HG02870 (cell line): ENCODE data around the gene TMBIM4.
"Not testable (repeated sequence)": the region's sequence is repeated elsewhere in the genome, so short reads cannot be mapped to it uniquely, and the experiment has no call there.

Source experiments
- ATAC-seq: cut with Tn5 transposase; IDR thresholded peaks from one replicate; pipeline ENCODE4 v1.9.1; 2021; ENCODE audit warnings: mild to moderate bottlenecking, moderate library complexity; ENCODE audit not compliant: unreplicated experiment

The TMBIM4 gene

DNA sequence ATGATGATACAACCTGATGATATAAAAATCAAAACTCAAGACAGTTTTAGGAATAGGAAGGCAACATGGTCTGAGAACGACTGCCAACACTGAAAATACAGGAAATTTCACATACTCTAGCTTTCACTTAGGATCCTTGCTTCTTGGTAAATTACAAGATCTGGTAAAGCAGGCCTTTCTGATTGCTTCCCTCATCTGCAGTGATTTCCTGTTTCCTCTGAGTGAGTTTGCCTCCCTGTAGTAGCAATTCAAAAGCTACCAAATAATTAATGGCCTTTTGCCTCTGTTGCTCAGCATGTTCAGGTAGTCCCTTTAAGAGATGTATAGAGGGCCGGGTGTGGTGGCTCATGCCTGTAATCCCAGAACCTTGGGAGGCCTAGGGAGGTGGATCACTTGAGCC, 17.2 kb upstream of the TMBIM4 start:
- ATAC-seq = no peak

DNA sequence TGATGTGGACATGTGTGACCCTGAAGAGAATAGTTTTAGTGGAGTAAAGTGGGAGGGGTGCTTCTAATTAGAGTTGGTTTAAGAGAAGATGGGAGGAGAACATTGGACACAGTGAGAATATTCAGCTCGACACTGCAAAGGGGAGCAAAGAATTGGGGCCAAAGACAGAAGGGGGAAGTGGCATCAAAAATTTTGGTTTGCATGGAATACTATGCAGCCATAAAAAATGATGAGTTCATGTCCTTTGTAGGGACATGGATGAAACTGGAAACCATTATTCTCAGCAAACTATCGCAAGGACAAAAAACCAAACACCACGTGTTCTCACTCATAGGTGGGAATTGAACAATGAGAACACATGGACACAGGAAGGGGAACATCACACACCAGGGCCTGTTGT, 15.0 kb upstream of the TMBIM4 start:
- not testable (repeated sequence) for ATAC-seq

- ATAC-seq = no peak
These were observed 13.2 kb upstream of the TMBIM4 start for GRCh38 chr12:66182956-66183355.

GRCh38 chr12:66176105-66176900, 6.5 kb upstream of the TMBIM4 start:
- no peak for ATAC-seq

DNA sequence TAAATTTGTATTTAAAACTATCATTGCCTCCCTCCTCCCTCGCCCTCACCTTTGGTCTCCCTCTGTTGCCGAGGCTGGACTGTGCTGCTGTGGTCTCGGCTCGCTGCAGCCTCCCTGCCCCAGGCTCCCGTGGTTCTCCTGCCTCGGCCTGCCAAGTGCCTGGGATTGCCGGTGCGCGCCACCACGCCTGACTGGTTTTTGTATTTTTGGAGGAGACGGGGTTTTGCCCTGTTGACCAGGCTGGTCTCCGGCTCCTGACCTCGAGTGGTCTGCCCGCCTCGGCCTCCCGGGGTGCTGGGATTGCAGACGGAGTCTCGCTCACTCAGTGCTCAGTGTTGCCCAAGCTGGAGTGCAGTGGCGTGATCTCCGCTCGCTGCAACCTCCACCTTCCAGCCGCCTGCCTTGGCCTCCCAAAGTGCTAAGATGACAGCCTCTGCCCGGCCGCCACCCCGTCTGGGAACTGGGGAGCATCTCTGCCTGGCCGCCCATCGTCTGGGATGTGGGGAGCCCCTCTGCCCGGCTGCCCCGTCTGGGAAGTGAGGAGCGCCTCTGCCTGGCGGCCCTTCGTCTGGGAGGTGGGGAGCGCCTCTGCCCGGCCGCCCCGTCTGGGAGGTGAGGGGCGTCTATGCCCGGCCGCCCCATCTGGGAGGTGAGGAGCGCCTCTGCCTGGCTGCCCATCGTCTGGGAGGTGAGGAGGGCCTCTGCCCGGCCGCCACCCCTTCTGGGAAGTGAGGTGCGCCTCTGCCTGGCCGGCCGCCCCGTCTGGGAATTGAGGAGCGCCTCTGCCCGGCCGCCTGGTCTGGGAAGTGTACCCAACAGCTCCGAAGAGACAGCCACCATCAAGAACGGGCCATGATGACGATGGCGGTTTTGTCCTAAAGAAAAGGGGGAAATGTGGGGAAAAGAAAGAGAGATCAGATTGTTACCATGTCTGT, 4.9 kb upstream of the TMBIM4 start:
- not testable (repeated sequence) for ATAC-seq

DNA sequence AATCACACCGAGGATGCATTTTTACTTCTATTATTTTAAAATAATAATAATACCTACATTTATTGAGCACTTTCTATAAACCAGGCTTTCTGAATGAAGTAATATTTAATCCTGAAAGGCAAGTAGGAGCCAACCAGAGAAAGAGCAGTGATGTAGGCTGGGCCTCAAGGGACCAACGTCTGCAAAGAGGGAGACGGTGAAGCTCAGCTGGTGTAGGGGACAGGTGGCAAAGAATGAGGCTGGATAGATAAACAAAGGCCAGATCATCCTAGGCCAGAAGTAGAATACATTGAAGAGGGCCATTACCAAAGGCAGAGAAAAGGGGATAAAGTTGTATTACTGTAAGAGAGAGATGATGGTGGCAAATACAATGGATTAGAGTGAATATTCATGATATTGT, 810 bp upstream of the TMBIM4 start:
- no peak for ATAC-seq

DNA sequence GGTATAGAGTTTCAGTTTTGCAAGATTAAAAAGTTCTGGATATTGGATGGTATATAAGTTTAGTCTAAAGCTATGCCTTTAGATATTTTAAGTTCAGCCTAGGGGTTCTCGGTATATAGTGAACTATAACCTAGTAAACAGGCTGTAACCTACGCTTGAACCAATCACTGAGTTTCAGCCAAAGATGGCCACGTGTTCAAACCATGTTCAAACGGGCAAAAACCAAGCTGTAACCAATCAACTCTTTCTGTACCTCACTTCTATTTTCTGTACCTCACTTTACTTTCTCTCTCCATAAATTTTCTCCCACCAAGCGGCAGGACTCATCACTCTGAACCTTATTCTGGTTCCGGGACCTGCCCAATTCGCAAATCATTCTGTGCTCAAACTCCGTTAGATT, 1.4 kb downstream of the TMBIM4 start:
- ATAC-seq = no peak

DNA sequence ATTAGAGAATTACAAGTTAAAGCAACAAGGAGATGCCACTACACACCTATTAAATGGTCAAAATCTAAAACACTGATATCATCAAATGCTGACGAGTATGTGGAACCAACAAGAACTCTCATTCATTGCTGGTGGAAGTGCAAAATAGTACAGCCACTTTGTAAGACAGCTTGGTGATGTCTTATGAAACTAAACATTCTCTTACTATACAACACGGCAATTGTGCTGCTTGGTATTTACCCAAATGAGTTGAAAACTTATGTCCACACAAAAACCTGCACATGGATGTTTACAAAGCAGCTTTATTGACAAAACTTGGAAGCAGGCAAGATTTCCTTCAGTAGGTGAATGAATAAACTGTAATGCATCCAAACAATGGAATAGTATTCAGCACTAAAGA, 3.2 kb downstream of the TMBIM4 start:
- ATAC-seq = no peak

DNA sequence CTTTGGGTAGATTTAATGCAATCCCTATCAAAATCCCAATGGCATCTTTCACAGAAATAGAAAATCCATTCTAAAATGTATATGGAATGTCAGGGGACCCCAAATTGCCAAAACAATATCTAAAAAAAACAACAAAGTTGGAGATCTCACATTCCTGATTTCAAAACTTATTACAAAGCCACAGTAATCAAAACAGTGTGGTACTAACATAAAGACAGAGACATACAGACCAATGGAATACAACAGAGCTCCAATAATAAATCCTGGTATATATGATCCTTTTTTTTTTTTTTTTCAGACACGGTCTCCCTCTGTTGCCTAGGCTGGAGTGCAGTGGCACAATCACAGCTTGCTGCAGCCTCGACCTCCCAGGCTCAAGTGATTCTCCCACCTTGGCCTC, 4.7 kb downstream of the TMBIM4 start:
- ATAC-seq = no peak

GRCh38 chr12:66164349-66164821, 5.4 kb downstream of the TMBIM4 start:
- no peak for ATAC-seq

DNA sequence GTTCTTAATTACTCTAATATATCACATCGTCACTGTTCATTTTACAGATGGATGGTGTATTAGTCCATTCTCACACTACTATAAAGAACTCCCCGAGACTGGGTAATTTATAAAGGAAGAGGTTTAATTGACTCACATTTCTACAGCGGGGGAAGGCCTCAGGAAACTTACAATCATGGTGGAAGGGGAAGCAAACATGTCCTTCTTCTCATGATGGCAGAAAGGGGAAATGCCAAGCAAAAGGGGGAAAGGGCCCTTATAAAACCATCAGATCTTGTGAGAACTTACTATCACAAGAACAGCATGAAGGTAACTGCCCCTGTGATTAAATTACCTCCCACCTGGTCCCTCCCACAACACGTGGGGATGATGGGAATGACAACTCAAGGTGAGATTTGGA, 6.5 kb downstream of the TMBIM4 start:
- ATAC-seq = no peak

DNA sequence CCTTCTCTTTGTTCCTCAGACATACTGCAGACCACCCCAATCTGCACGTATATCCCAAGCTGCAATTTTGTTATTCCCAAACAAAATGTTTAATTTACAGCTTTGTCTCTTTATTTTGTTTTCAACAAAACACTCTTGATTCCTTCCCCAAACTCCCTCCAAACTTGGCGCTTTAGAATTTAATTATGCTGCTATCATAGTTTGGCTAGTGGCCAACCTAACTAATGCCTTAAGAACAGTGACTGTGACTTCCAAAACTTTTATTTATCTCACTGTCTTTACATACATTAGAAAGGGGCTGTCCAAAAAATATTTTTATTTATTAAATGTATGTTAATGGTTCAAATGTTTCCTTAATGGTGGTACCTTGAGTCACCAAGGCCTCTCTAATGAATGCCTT, 7.1 kb downstream of the TMBIM4 start:
- no peak for ATAC-seq

DNA sequence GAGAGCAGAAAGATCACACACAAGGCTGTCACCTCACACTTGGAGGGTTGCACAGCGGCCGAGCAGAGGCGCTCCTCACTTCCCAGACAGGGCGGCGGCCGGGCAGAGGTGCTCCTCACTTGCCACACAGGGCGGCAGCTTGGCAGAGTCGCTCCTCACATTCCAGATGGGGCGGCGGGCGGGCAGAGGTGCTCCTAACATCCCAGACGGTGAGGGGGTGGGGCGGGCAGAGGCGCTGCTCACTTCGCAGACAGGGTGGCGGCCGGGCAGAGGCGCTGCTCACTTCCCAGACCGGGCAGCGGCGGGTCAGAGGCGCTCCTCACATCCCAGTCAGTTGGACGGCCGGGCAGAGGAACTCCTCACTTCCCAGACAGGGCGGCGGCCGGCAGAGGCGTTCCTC, 9.1 kb downstream of the TMBIM4 start:
- no peak for ATAC-seq

GRCh38 chr12:66159123-66159522, 10.7 kb downstream of the TMBIM4 start:
- ATAC-seq = no peak

DNA sequence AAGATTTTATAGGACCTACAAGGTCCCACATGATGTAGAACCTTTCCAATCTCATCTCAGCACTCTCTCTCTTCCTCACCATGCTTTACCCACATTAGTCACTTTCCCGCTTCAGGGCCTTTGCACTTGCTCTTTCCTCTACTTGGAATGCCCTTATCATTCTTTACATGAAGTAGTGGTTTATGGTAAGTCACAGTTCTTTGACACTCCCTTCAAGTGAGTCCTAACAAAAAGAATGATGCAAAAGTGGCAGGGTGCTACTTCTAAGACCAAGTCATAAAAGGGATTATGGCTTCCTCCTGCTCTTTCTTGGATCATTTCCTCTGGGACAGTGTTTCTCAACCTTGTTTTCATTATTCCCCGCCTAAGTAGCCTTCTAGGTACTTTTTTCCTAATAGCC, 13.1 kb downstream of the TMBIM4 start:
- no peak for ATAC-seq

- no peak for ATAC-seq
These were observed 15.0 kb downstream of the TMBIM4 start for GRCh38 chr12:66154776-66155175.

DNA sequence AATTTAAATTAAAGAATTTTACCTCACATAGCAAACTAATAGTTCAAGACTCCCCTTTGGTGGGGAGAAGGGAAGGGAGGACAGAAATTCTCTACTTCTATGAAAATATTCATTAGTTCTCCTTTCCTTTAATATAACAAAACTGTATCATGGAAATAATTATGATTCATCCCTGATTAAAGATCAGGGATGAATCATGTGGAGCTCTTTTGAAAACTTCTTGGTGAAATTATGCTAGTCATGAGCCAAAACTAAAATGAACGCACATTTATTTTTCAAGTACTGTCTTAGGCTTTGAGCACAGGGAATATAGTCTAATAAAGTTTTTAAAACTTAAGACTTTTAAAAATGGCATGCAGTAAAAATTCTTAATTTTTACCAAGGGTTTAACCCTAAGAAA, 17.1 kb downstream of the TMBIM4 start:
- ATAC-seq = no peak

DNA sequence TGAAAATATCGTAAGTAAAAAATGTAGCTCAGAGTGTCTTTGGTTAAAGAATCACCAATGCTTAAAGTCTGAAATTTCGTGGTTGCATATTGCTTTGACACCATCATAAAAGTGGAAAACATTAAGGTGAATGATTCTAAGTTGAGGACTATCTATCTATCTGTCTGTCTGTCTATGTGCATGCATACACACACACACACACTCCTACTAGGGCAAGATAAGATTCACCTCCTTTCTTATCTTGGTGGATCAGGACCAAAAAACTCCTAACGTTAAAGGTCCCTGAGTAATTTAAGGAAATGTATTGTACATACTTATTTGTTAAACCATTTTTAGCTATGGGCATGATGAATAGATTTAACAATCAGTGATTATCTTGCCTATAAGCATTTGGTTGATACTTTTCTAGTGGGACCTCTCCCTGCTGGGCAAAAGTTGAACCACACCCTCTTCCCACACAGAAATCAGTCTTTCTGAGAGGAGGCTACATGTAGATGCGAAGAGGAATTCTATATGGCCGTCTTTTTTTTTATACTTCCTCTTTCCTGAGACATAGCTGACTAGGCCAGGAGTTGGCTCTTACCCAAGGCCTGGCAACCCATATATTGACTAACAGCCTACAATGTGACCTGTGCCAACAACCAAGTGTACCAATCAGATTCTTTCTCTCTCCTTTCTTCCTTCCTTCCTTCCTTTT, 19.9 kb downstream of the TMBIM4 start:
- ATAC-seq = no peak

- no peak for ATAC-seq
These were observed 24.7 kb downstream of the TMBIM4 start for GRCh38 chr12:66144791-66145754.

GRCh38 chr12:66143868-66144267, 25.9 kb downstream of the TMBIM4 start:
- no peak for ATAC-seq
